ENCODE data around the gene WAC. TPM values are rescaled to one million over a fixed set of nuclear protein-coding genes. Genes with fewer than 3 reads are reported as not detected.
"Not testable (repeated sequence)": the region's sequence is repeated elsewhere in the genome, so short reads cannot be mapped to it uniquely, and the experiment has no call there.

The WAC gene
- total RNA-seq, 3 donors from 2014 or later: 85.7 to 212 (median 111) TPM

- H3K9me3 ChIP-seq: no peaks in the 10 kb centered on the region
- intact Hi-C loops (cut with DNase I, micrococcal nuclease): no loop called here
- no peak for ATAC-seq
- no peaks in the 10 kb centered on the region for H3K4me1 ChIP-seq (ENCODE audit: low read depth)
- H3K36me3 ChIP-seq (ENCODE audit: low read depth): no peaks in the 10 kb centered on the region
- no peak overlapping the region for H3K4me3 ChIP-seq
- no peak for TF ChIP-seq CTCF (IDR thresholded peaks at IDR 0.05)
- DNase-seq: no peak
Measured at GRCh38 chr10:28638392-28638791, 105.5 kb downstream of the WAC start.

- TF ChIP-seq CTCF (IDR thresholded peaks at IDR 0.05): no peak
- H3K4me1 ChIP-seq (ENCODE audit: low read depth): no peaks in the 10 kb centered on the region
- intact Hi-C loops (cut with DNase I, micrococcal nuclease): no loop called here
- H3K36me3 ChIP-seq (ENCODE audit: low read depth): no peaks in the 10 kb centered on the region
- no peaks in the 10 kb centered on the region for H3K9me3 ChIP-seq
- DNase-seq: no peak
- no peak overlapping the region for H3K4me3 ChIP-seq
- no peak for ATAC-seq
Measured at GRCh38 chr10:28640551-28640950, 107.6 kb downstream of the WAC start.

- no peak overlapping the region for H3K4me3 ChIP-seq
- intact Hi-C loops (cut with DNase I, micrococcal nuclease): no loop called here
- H3K9me3 ChIP-seq: no peaks in the 10 kb centered on the region
- no peaks in the 10 kb centered on the region for H3K36me3 ChIP-seq (ENCODE audit: low read depth)
- no peak for TF ChIP-seq CTCF (IDR thresholded peaks at IDR 0.05)
- DNase-seq: no peak
- ATAC-seq: no peak
- no peaks in the 10 kb centered on the region for H3K4me1 ChIP-seq (ENCODE audit: low read depth)
Measured at GRCh38 chr10:28644647-28645046, 111.7 kb downstream of the WAC start.

GRCh38 chr10:28652106-28652505 lies 119.2 kb downstream of the WAC start:
- TF ChIP-seq CTCF (IDR thresholded peaks at IDR 0.05): no peak
- Histone ChIP-seq H3K36me3 (ENCODE audit: low read depth) (no peaks in the 10 kb centered on the region), H3K4me1 (ENCODE audit: low read depth) (no peaks in the 10 kb centered on the region), H3K4me3 (no peak overlapping the region), H3K9me3 (no peaks in the 10 kb centered on the region)
- intact Hi-C loops (cut with DNase I, micrococcal nuclease): no loop called here
- no peak for ATAC-seq
- DNase-seq: no peak

GRCh38 chr10:28652703-28653102 lies 119.8 kb downstream of the WAC start:
- no peaks in the 10 kb centered on the region for H3K9me3 ChIP-seq
- no peaks in the 10 kb centered on the region for H3K36me3 ChIP-seq (ENCODE audit: low read depth)
- intact Hi-C loops (cut with DNase I, micrococcal nuclease): no loop called here
- no peak for TF ChIP-seq CTCF (IDR thresholded peaks at IDR 0.05)
- ATAC-seq: no peak
- H3K4me3 ChIP-seq: no peak overlapping the region
- DNase-seq: no peak
- H3K4me1 ChIP-seq (ENCODE audit: low read depth): no peaks in the 10 kb centered on the region

- H3K9me3 ChIP-seq; H3K4me3 ChIP-seq; DNase-seq; ATAC-seq; H3K4me1 ChIP-seq (ENCODE audit: low read depth); intact Hi-C loops (cut with DNase I, micrococcal nuclease); H3K36me3 ChIP-seq (ENCODE audit: low read depth): not testable (repeated sequence)
Measured at GRCh38 chr10:28658824-28659223, 125.9 kb downstream of the WAC start.

All from mucosa of descending colon (tissue), 3 donors.